Right lung (tissue), 5 donors: ENCODE measurements around the gene INMT. TPM values are rescaled to one million over a fixed set of nuclear protein-coding genes. Genes with fewer than 3 reads are reported as not detected.

ENCODE experiments used
- polyA plus RNA-seq, 5 donors: library from polyadenylated mRNA; unstranded; fragments of 120-200 nt; gene quantifications; one replicate each; pipeline versions ENCODE4 v1.2.1 to v1.2.3, GENCODE V29; 2013; ENCODE audit warnings: inconsistent platforms in 1 of 5, low replicate concordance in 1 of 5; ENCODE audit not compliant: insufficient read length in 5 of 5, insufficient read depth in 1 of 5

The INMT gene
- polyA plus RNA-seq, 5 donors = 11.7 to 31.2 (median 15.2) TPM

Other genes starting within 250 kb of the INMT start
- 10 to 100 TPM; 60.0 to 81.5 (median 64.9) TPM for gene GGCT, start 247.3 kb upstream of the INMT start, polyA plus RNA-seq
- gene GARS1, start 157.3 kb upstream of the INMT start, polyA plus RNA-seq = 10 to 100 TPM; 68.0 to 82.9 (median 71.4) TPM
- gene CRHR2, start 69.7 kb upstream of the INMT start, polyA plus RNA-seq = under 1 TPM; 0.12 to 0.31 (median 0.26) TPM
- gene MINDY4, start 19.3 kb downstream of the INMT start, polyA plus RNA-seq = 10 to 100 TPM; 13.7 to 23.3 (median 16.5) TPM
- gene AQP1, start 159.7 kb downstream of the INMT start, polyA plus RNA-seq = 100 to 1,000 TPM in 4 of 5 donors, 10 to 100 TPM in 1; 82.4 to 310 (median 157) TPM
- under 1 TPM in 1 of 5 donors, not detected in 4; 0.52 TPM for gene GHRHR, start 211.8 kb downstream of the INMT start, polyA plus RNA-seq